ENCODE measurements around the gene LCLAT1.

DNA sequence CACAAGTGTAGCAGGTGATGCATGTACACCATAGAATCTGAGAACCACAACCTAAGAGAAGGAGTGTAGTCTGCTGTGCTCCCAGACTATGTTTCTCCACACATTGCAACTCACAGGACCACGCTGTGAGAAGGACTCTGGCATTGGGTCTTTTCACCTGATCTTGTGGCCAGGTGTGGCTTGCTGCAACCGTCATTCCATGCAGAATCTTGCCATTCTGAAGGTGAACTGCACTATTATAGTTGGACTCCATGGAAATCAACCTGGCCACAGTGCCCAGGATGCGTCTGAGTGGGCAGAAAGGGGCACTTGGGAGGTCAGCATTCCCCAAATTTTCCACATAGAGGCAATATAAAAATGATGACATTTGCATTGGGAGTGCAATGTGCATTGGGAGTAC, 237.9 kb downstream of the LCLAT1 start:
- TF ChIP-seq SUZ12 (IDR thresholded peaks at IDR 0.05; ENCODE audit: extremely low read depth, insufficient read depth, insufficient read length), result no peak
- no peak for TF ChIP-seq ZNF274 (IDR thresholded peaks at IDR 0.05; ENCODE audit: low read depth, low read length)
- no peak for TF ChIP-seq YY1 (IDR thresholded peaks at IDR 0.05; ENCODE audit: insufficient read depth, insufficient read length)
